Neural progenitor cell (in vitro differentiated cells): Measurements from ENCODE around the gene CSF1. TPM values are rescaled to one million over a fixed set of nuclear protein-coding genes. Genes with fewer than 3 reads are reported as not detected.
A peak's percentile ranks its signal among the peaks of the same experiment; 100 is the strongest.

Source experiments
- DNase-seq: peaks from one replicate; pipeline ENCODE4 v3.0.0-alpha.2; 2016; ENCODE audit warnings: low spot score
- H2AFZ ChIP-seq: fragments of 200-600 bp; sonication (generic); replicated peaks from 2 replicates; pipeline ENCODE4 v1.6.1; 2016; ENCODE audit warnings: antibody characterized with exemption
- H3F3A ChIP-seq: fragments of 200-600 bp; sonication (generic); 2 replicates; pipeline ENCODE4 v1.6.1; 2016; ENCODE audit warnings: antibody characterized with exemption, low read depth
- H3K27ac ChIP-seq: fragments of 200-600 bp; sonication (generic); 2 replicates; pipeline ENCODE4 v1.5.1; 2016; ENCODE audit warnings: mild to moderate bottlenecking
- H3K27me3 ChIP-seq: fragments of 200-600 bp; sonication (generic); 2 replicates; pipeline ENCODE4 v1.6.1; 2016; ENCODE audit warnings: mild to moderate bottlenecking, moderate library complexity
- H3K36me3 ChIP-seq: fragments of 200-600 bp; sonication (generic); 2 replicates; pipeline ENCODE4 v1.5.1; 2016
- H3K4me1 ChIP-seq: fragments of 200-600 bp; sonication (generic); 2 replicates; pipeline ENCODE4 v1.6.1; 2016; ENCODE audit warnings: mixed run types
- H3K4me2 ChIP-seq: fragments of 200-600 bp; sonication (generic); 2 replicates; pipeline ENCODE4 v1.6.1; 2016
- H3K4me3 ChIP-seq: fragments of 200-600 bp; sonication (generic); 2 replicates; pipeline ENCODE4 v1.5.1; 2016
- H3K79me2 ChIP-seq: fragments of 200-600 bp; sonication (generic); 2 replicates; pipeline ENCODE4 v1.6.1; 2016; ENCODE audit warnings: low read depth
- H3K9ac ChIP-seq: fragments of 200-600 bp; sonication (generic); 2 replicates; pipeline ENCODE4 v1.6.1; 2016
- H3K9me3 ChIP-seq: fragments of 200-600 bp; sonication (generic); 2 replicates; pipeline ENCODE4 v1.5.1; 2016; ENCODE audit warnings: low read depth
- H4K20me1 ChIP-seq: fragments of 200-600 bp; sonication (generic); 2 replicates; pipeline ENCODE4 v1.6.1; 2016; ENCODE audit warnings: low read depth
- H3K27ac Mint-ChIP-seq: 3 replicates; pipeline ENCODE4 v1.8.0; 2021; ENCODE audit warnings: mixed read lengths
- H3K27me3 Mint-ChIP-seq: 2 replicates; pipeline ENCODE4 v1.8.0; 2022; ENCODE audit warnings: low read depth, mild to moderate bottlenecking, inconsistent platforms, moderate library complexity, mixed read lengths; ENCODE audit not compliant: insufficient read depth
- H3K36me3 Mint-ChIP-seq: 3 replicates; pipeline ENCODE4 v1.8.0; 2021; ENCODE audit warnings: mixed read lengths
- H3K4me1 Mint-ChIP-seq: 3 replicates; pipeline ENCODE4 v1.8.0; 2021; ENCODE audit warnings: mixed read lengths
- H3K4me3 Mint-ChIP-seq: 3 replicates; pipeline ENCODE4 v1.8.0; 2021; ENCODE audit warnings: mild to moderate bottlenecking, moderate library complexity, mixed read lengths
- H3K9me3 Mint-ChIP-seq: 3 replicates; pipeline ENCODE4 v1.8.0; 2020; ENCODE audit warnings: mixed read lengths
- CTCF ChIP-seq: fragments of 200-600 bp; sonication (generic); IDR thresholded peaks from 2 replicates; pipeline ENCODE4 v1.5.1; 2017; ENCODE audit warnings: antibody characterized with exemption, mild to moderate bottlenecking
- EZH2 ChIP-seq: fragments of 200-600 bp; sonication (generic); IDR thresholded peaks from 2 replicates; pipeline ENCODE4 v1.6.1; 2017; ENCODE audit warnings: antibody characterized with exemption, mild to moderate bottlenecking, moderate library complexity
- EZH2phosphoT487 ChIP-seq: fragments of 200-600 bp; sonication (generic); IDR thresholded peaks from 2 replicates; pipeline ENCODE4 v1.6.1; 2017; ENCODE audit warnings: antibody characterized with exemption
- total RNA-seq: library from RNA; depleted of rRNA; stranded (reverse); fragments of >200 nt; gene quantifications from 2 replicates; pipeline ENCODE4 v1.2.3, GENCODE V29; 2015; ENCODE audit warnings: low replicate concordance

Gene CSF1
- total RNA-seq, 1 donor from 2014 or later: 2.7 TPM

GRCh38 chr1:109879881-109880525 is 30.6 kb upstream of the CSF1 start:
- Mint-ChIP-seq H3K4me3 (no peak overlapping the region), H3K27ac (peak overlapping the region; percentile 55), H3K4me1 (peaks cover 82% of the 10 kb centered on the region), H3K27me3 (peaks cover 3% of the 10 kb centered on the region), H3K36me3 (no peaks in the 10 kb centered on the region), H3K9me3 (no peaks in the 10 kb centered on the region)
- no peak for DNase-seq
- no peak overlapping the region for H2AFZ ChIP-seq
- H3K4me1 ChIP-seq: peaks cover 37% of the 10 kb centered on the region
- no peak overlapping the region for H3K27ac ChIP-seq
- no peaks in the 10 kb centered on the region for H3K9me3 ChIP-seq
- no peak overlapping the region for H3K4me3 ChIP-seq
- no peaks in the 10 kb centered on the region for H3K79me2 ChIP-seq
- peaks cover 13% of the 10 kb centered on the region for H3F3A ChIP-seq
- no peaks in the 10 kb centered on the region for H4K20me1 ChIP-seq
- H3K36me3 ChIP-seq: no peaks in the 10 kb centered on the region
- H3K27me3 ChIP-seq: no peaks in the 10 kb centered on the region
- TF ChIP-seq EZH2 (no peak), CTCF (no peak), EZH2phosphoT487 (no peak)
- no peak overlapping the region for H3K9ac ChIP-seq
- no peak overlapping the region for H3K4me2 ChIP-seq

- DNase-seq: no peak
- peaks cover 10% of the 10 kb centered on the region for H3F3A ChIP-seq
- no peak overlapping the region for H3K9ac ChIP-seq
- no peaks in the 10 kb centered on the region for H3K27me3 ChIP-seq
- no peak overlapping the region for H3K4me3 ChIP-seq
- H3K4me1 ChIP-seq: peaks cover 24% of the 10 kb centered on the region
- no peaks in the 10 kb centered on the region for H3K36me3 ChIP-seq
- no peaks in the 10 kb centered on the region for H3K9me3 ChIP-seq
- no peaks in the 10 kb centered on the region for H3K79me2 ChIP-seq
- no peaks in the 10 kb centered on the region for H3K36me3 Mint-ChIP-seq
- H2AFZ ChIP-seq: no peak overlapping the region
- TF ChIP-seq EZH2 (no peak), EZH2phosphoT487 (no peak), CTCF (no peak)
- no peaks in the 10 kb centered on the region for H4K20me1 ChIP-seq
- H3K9me3 Mint-ChIP-seq: no peaks in the 10 kb centered on the region
- peak overlapping the region; percentile 76 for H3K27ac Mint-ChIP-seq
- H3K4me1 Mint-ChIP-seq: peaks cover 72% of the 10 kb centered on the region
- H3K4me2 ChIP-seq: no peak overlapping the region
- no peak overlapping the region for H3K4me3 Mint-ChIP-seq
- peaks cover 7% of the 10 kb centered on the region for H3K27me3 Mint-ChIP-seq
- no peak overlapping the region for H3K27ac ChIP-seq
Measured at GRCh38 chr1:109880971-109881894, 29.4 kb upstream of the CSF1 start.

- H3K27ac Mint-ChIP-seq: peak overlapping the region; percentile 60
Measured at GRCh38 chr1:109881906-109882287, 28.8 kb upstream of the CSF1 start.

More at GRCh38 chr1:109881906-109882287, 28.8 kb upstream of the CSF1 start:
- peaks cover 18% of the 10 kb centered on the region for H3K4me1 ChIP-seq
- no peaks in the 10 kb centered on the region for H3K36me3 Mint-ChIP-seq
- no peak overlapping the region for H3K4me2 ChIP-seq
- H3K27me3 ChIP-seq: no peaks in the 10 kb centered on the region
- H3F3A ChIP-seq: peaks cover 4% of the 10 kb centered on the region
- TF ChIP-seq EZH2phosphoT487 (no peak), CTCF (no peak), EZH2 (no peak)
- H3K79me2 ChIP-seq: no peaks in the 10 kb centered on the region
- no peak overlapping the region for H2AFZ ChIP-seq
- no peaks in the 10 kb centered on the region for H3K36me3 ChIP-seq
- peaks cover 6% of the 10 kb centered on the region for H3K27me3 Mint-ChIP-seq
- H3K27ac ChIP-seq: no peak overlapping the region
- H4K20me1 ChIP-seq: no peaks in the 10 kb centered on the region
- no peak for DNase-seq
- H3K9ac ChIP-seq: no peak overlapping the region
- H3K4me1 Mint-ChIP-seq: peaks cover 65% of the 10 kb centered on the region
- H3K9me3 ChIP-seq: no peaks in the 10 kb centered on the region
- no peak overlapping the region for H3K4me3 ChIP-seq
- H3K4me3 Mint-ChIP-seq: no peak overlapping the region
- H3K9me3 Mint-ChIP-seq: no peaks in the 10 kb centered on the region
